ENCODE data around the gene MACROD2.
"Not testable (repeated sequence)": the region's sequence is repeated elsewhere in the genome, so short reads cannot be mapped to it uniquely, and the experiment has no call there.

MACROD2 gene

DNA sequence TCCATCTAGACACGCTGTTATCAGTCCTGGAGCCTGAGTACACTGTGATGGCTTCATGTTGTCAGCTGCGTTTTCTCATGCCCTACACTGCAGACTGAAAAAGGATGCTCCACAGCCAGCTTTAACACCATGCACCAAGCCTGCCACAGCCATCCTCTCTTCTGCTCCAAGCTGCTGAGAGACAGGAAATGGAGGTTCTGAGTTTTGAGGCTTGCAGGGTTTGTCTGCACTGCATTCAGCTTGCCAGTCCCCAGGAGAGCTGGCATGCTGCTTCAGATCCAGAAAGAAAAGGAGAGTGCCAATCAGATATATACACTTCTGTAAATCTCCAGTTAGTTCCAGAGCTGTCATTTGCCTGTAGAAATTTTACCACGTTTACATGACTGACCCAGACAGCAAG lies 892.8 kb downstream of the MACROD2 start:
- no peak for DNase-seq

DNA sequence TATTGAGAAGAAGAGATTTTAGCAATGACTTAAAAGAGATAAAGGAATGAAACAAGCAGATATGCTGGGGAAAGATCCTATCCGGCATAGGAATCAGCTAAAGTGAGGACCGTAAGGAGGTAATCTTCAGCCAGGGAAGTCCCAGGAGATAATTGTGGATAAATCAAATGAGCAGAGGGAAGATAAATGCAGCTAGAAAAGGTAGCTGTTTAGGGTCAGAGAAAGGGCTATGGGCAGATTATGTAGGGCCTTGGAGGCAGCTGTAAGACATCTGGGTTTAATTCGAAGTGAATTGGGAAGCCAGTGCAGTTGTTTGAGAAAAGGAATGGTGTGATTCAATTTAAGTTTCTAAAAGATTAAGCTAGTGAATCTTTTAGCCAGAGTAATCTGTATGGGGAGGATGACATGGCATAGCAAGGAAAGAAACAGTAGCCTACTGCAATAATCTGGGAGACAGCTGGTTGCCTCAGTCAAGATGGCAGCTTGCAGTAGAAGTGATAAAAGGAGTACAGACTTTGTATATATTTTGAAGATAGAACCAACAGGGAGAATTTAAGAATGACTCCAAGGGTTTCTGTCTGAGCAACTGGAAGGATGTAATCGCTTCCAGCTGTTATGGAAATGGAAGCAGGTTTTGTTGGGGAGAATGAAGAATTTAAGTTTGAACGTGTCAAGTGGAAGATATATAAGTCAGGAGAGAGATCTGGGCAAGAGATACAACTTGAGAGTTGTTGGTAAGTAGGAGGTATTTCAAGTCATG lies 894.4 kb downstream of the MACROD2 start:
- DNase-seq, result no peak

DNA sequence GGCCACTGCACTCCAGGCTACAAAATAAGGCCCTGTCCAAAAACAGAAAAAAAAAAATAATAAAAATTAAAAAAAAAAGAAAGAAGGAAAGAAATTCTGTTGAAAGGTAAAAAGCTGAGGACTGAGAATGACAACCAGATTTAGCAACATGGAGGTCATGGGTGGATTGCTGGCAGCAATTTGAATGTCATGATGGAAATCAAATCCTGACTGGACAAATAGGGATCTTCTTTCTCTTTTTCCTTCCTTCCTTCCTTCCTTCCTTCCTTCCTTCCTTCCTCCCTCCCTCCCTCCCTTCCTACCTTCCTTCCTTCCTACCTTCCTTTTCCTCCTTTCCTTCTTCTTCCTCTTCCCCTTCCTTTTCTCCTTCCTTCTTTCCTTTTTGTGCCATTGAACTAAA lies 895.4 kb downstream of the MACROD2 start:
- no peak for DNase-seq

DNA sequence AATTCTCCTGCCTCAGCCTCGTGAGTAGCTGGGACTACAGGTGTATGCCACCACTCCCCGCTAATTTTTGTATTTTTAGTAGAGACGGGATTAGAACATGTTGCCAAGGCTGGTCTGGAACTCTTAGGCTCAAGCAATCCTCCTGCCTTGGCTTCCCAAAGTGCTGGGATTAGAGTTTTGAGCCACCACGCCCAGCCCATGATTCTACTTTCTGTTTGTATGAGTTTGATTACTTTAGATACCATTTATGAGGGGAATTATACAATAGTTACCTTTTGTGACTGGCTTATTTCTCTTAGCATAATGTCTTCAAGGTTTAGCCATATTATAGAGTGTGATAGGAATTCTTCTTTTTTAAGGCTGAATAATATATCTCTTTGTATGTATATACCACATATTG lies 897.5 kb downstream of the MACROD2 start:
- no peak for DNase-seq

DNA sequence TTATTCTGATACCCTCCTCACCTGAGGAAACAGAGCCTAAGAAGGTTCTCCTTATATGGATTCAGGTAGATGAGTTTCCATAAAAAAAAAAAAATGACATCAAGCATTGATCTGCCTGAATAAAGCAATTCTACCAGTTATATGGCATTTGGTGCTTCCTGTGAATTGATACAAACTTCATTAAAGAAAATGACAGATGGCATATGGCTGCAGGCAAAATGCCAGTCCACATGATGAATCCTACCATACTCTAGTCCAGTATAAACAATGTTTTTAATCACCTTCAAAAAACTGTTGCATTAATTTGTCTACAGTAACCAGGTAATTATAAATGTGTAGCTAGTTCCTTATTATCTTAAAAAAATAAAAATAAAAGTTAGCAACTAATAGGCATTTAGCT lies 901.3 kb downstream of the MACROD2 start:
- peak; percentile 84 for DNase-seq

DNA sequence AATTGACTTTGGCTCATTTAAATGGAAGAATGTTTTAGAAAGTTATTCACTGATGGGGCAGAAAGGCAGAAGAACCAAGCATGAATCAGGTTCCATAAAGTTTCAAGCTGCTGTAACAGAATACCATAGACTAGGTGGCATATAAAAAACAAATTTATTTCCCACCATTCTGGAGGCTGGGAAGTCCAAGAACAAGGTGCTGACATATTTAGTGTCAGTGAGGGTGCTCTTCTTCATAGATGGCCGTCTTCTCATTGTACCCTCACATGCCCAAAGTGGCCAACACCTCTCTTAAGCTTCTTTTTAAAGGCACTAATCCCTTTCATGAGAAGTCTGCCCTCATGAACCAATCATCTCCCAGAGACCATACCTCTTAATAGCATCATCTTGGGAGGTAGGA lies 902.3 kb downstream of the MACROD2 start:
- DNase-seq, result no peak

DNA sequence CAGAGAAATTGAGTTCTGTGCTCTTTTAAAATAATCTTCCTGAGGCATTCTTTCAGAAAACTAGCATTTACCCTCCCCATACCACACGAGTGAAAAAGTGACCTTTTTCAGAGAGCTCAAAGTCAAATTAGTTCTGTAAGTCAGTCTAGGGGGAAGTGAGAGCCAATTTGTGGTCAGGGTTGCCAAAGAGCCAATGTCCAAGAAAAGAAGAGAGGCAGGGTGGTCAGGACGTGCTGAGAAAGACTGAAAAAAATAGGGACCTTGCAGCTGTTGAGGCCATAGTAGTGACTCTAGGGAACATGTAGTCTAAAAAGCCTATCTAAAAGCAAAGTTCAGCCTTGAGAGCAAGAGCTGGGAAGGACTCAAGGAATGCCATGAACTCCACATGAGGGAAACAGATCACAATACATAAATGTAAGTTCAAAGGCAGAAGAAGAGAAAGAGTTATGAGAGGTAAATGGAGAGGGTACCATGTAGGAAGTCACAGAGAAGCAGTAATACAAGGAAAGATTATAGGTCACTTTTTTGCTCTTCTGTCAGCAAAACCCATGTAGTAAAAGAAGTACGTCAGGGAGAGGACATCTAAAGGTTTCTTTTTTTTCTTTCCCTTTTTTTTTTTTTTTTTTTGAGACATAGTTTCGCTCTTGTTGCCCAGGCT lies 907.2 kb downstream of the MACROD2 start:
- DNase-seq, result no peak

DNA sequence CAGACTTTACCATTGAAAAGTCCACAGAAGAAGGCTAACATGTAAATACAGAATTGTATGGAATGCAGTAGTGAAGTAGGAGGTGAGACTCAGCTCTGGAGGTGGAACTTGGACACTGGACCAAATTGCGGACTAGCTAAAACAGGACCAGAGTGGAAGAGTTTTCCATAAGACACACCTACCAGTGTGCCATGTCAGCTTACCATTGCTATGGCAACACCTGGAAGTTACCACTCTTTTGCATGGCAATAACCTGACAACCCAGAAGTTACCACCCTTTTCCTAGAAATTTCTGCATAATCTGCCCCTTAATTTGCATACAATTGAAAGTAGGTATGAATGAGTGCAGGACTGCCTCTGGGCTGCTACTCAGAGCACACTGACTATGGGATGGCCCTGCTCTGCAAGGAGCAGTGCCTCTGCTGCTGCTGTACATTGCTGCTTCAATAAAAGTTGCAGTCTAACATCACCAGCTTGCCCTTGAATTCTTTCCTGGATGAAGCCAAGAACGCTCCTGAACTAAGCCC lies 911.7 kb downstream of the MACROD2 start:
- DNase-seq, result no peak

DNA sequence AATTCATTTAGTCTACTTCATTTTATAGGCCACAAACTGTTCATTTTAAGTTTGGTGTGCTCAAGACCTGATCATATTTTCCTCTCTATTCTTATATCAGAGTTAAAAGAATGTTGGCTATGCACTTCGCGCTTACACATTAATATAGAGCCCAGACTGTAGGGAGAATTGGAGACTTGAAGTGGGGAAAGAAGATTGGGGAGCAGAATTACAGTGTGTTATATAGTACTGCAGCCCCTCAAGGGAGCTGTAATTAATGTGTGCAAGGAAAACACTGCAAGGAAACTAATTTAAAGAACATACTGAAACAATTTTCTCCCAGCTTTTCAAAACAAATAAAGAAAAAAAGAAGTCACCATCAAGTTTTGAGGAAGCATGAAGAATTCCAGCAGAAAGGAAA lies 914.8 kb downstream of the MACROD2 start:
- no peak for DNase-seq

DNA sequence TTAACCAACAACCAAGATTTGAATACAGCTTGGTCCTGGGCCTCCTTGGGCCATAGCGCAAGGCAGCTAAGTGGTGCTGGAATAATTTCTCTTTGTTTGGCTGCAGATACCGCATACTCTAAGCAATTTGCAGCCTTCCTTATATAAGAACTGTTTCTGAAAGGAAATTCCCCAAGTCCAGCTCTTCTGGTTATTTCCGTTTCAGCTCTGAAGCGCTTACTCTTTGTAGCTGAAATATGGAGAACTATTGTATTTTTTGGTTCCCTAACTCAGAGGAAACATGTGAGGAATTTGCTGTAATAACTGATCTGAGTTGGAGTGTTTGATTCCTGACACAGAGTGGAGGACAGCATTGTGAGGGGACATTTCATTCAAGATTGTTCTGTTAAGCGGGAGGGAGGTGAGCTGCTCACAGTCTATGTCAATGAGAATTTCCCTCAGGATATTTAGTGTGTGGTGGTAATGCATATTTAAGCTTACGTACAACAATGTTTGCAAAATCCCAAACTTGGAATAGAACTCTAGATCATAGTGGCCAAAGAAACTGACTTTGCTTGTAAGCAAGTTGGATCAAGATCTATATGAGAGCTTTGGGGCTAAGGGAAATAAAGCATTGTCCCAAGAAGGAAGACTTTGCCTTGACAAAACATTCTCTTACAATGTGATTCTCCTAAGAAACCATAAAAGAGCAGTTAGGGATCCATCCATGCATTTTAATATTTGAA lies 918.7 kb downstream of the MACROD2 start:
- no peak for DNase-seq

DNA sequence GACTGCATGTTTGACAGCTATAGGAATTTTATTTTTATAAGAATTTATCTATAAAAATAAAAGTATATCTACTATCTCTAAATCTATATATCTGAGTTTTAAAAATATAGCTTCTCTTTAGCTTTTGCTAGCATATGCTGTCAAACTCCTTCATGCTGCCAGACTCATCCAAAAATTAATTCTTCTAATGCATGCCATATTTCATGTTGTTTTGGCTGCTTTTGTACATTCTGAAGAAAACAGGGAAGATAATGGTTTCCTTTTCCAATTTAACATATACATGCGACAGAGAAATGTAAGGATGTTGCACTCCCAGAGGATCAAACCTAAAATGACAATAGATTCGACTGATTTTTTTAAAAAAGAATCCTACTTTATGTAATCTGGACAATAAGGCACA lies 919.3 kb downstream of the MACROD2 start:
- DNase-seq, result no peak

DNA sequence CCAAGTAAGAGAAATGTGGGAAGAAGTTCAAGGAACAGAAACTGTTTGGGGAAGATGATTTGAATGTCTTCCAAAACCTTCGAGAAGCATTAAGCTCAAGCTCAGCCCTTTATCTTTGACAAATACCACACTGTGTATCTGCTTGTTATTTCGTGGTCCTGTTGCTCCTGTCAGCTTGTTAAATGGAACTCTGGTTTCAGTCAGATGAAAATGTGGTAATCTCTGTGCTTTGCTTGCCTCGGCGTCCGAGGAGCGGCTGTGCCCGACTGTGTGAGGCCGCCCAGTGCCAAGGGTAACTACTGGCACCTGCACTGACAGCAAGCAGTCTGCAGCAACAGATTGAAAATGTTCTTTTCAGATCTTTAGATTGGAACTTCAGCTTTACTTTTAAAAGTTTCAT lies 920.0 kb downstream of the MACROD2 start:
- no peak for DNase-seq

DNA sequence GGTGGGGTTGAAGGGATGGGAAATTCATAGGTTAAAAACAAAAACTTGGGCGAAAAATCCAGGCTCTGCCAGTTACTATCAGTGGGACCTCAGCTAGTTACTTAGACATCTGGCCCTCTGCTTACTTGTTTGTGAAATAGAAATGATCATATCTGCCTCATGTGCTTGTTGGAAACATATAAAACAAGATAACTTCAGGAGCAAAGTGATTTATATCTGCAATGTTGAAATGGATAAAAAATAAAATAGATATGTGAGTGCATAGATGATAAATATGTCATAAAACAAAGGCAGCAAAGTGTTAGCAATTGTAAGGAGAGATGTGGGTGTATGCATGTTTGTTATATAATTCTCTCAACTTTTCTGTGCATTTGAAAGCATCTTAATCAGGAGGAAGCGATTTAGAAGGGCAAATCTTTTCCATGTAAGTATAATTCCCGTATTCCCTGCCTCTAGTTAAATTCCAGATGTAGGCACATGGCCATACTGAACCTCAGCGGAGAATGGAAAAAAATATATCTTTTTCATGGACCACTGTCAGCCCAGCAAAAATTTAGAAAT lies 921.1 kb downstream of the MACROD2 start:
- no peak for DNase-seq

DNA sequence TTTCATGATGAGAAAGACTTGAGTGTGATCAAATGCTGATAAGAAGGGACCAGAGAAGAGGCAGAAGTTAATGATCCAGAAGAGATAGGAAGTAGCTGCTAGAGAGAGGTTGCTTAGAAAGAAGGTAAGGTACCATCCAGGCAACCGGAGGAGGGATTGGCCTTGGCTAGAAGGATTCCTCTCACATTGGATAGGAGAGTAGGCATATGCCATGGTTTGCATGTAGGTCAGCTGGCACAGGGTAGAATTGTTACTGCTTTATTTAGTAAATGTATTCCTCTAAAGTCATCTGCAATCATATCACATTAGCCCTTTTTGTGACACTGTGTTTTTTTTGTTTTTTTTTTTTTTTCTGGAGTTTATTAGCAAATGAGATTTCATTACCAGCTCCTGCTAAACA lies 923.0 kb downstream of the MACROD2 start:
- DNase-seq, result no peak

DNA sequence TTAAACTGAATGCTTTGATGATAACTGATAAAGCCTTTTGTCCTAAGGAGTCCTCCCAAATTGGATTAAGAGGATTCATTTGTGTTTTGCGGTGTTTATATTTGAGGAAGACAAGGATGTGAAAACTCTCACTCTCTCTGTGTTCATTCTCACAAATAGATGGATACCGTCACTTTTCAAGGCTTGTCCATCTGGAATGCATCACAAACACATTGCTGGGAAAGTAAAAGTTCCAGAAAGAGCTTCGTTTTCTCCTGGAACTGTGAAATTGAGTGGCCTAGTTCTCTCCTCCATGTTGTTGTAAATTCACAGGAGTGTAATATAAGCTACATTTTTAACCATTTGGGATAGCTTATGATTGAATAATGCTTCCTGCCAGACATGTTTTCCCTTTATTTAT lies 923.7 kb downstream of the MACROD2 start:
- DNase-seq, result no peak

DNA sequence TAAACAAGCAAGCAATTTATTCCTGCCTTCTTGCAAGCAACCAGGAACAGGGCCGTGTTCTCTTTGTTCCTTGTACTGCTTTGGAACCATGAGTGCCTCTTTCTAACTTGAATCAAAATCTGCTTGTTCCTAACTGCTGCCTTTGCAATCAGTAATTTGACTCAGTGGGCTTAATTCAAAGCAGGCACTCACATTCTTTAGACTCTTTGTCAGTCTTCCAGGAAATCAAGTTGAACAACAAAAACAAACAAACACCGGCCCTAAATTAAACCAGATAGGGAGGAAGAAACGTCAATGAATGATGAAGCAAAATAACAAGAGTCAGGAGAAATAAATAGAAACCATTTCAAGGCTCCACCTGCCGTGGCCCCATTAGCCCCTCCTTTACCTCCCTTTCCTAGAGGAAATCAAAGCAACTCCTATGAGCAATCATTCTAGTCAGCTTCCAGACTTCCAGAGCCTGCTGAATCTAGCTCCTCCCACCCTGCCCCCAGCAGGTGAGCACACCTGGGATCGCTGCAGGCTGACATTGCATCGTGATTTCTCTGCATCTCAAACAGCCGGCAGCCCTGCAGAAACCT lies 924.3 kb downstream of the MACROD2 start:
- peak; percentile 61 for DNase-seq

DNA sequence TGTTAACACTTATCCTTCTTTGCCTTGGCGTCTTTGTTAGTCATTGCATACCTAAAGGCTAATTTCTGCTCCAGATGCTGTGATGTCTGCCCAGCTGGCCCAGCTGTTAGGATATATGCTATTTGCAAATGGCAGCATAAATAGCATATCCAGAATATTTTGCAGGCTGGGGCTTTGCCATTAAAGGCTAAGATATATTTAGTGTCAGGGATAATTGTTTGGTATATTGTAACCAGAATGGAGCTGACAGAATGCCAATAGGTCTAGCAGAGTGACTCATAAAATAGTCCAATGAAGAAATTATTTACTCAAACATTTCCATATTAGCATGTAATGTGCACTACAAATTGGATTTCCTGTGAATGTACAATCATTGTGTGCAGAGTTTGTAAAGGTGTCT lies 926.2 kb downstream of the MACROD2 start:
- DNase-seq, result no peak

DNA sequence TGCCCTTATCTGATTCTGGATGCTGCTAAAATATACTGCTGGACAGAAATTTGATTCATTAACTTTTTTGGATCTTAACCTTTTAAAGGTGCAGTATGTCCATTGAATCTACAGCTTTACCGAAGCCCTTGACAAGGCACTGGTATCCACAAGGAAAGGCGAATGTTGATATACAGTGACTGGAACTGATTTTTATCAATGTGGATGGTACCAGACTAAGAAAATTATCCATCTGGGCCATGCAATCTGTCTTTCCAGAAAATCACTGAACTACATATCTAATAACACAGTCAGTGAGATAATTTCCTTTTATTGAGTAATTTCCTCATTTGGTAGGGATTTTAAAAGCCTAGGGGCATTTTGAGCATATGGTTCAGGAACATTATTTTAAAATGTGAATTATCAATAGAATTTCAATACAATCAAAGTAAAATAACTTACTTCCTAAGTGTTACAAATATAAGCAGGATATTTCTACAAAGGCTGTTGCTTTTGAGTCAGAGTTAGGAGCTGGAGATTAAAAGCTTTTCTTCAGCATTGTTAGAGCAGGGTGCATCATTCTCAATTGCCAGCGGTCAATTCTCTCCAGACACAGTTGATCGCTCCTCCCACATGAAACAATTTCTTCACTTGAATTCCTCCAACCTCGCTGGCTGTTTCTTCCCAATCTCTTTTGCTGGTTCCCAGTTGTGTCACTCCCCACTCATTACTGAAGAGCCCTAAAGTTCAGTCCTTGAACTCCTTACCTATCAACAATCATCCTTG lies 927.4 kb downstream of the MACROD2 start:
- no peak for DNase-seq

DNA sequence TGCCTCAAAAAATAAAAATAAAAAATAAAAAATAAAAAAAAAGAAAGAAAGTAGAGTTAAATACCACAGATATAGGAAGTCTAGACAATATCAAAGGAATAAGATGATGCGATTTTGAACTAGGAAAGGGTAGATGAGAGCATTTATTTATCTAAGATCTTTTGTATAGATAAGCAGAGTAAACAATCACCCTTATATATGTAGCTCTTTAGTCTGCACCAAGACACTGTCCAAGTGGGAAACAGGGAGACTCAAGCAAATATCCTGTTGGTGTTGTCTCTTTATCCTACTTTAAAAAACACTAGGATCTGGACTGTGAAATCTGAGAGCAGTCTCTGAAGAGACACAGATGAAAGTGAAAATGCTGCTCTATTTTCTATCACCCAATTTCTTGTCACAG lies 929.1 kb downstream of the MACROD2 start:
- DNase-seq, result no peak

DNA sequence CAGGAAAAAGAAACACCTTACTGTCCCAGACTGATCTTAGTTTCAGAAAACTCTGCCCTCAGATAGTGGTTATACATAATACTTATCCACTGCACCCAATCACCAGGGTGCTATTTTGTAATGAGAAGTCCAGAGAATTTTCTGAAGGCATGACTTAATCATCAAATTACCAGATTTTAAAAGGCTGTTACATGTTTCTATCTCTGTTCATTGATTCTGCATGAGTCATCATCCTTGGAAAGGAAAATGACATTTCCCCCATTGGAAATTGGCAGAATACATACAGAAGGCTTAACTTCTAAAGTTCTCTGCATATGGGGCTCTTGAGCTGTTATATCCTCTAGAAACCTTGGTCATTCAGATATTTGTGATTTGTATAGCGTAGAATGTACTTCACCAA lies 930.0 kb downstream of the MACROD2 start:
- DNase-seq, result no peak

DNA sequence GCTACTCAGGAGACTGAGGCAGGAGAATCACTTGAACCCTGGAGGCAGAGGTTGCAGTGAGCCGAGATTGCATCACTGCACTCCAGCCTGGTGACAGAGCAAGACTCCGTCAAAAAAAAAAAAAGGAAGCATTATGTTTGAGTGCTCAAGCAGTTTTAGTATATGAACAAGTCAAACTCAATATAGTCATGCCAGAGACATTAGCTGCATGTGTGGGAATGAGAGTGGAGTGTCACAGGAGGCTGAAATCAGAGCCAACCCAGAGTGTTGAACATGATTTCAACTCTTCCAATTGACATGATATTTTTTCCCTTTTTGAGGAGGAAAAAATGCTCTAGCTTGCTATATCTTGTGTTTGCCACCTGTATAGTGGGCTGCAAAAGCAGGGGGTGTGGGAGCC lies 931.1 kb downstream of the MACROD2 start:
- DNase-seq, result not testable (repeated sequence)

DNA sequence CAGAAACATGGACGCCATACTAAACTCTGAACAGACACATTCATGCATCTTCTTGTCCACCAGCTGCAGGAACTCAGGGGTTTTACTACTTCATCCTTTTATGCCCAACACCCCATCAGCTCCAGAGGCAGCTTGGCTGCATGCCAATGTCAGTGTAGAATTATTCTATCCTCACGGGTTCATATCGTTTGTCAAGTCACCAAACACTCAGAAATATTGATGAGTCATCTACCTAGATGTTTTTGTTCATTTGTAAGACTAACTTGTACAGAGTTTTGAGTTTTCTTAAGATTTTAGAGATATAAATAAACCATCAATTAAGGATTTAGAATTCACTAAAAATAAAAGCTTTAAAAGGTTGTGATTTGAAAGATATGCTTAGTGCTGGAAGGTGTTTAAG lies 932.8 kb downstream of the MACROD2 start:
- DNase-seq, result peak; percentile 74

All from NCI-H2171 treated with DMSO at 0.1 percent for 48 hours (cell line).